ENCODE measurements around the gene ABCB11.

ABCB11 gene

GRCh38 chr2:168961450-168962229 lies 69.5 kb downstream of the ABCB11 start:
- Histone ChIP-seq H3K9me3 (ENCODE audit: insufficient read depth, low read length) (no peaks in the 10 kb centered on the region), H2AFZ (ENCODE audit: low read depth, low read length) (0 out of 2 replicates have a peak overlapping the region, but pooled peaks have one; percentile 35), H3K36me3 (replicated peaks; ENCODE audit: low read depth, low read length) (no peaks in the 10 kb centered on the region), H3K4me1 (ENCODE audit: low read length) (peaks cover 7% of the 10 kb centered on the region), H3K27me3 (ENCODE audit: low read depth, low read length) (no peaks in the 10 kb centered on the region), H3K79me2 (ENCODE audit: low read length) (no peaks in the 10 kb centered on the region), H4K20me1 (ENCODE audit: insufficient read depth, low read length) (no peaks in the 10 kb centered on the region), H3K4me2 (ENCODE audit: low read length) (no peak overlapping the region), H3K4me3 (ENCODE audit: low read length) (no peak overlapping the region), H3K9ac (ENCODE audit: low read length) (no peak overlapping the region), H3K27ac (ENCODE audit: low read length) (no peak overlapping the region)
- no peak for TF ChIP-seq EZH2phosphoT487 (IDR thresholded peaks at IDR 0.05; ENCODE audit: low read depth)
- TF ChIP-seq CTCF (IDR thresholded peaks at IDR 0.05; ENCODE audit: low read depth, low read length), result peak; percentile 89

GRCh38 chr2:168956392-168956791 lies 74.7 kb downstream of the ABCB11 start:
- TF ChIP-seq EZH2phosphoT487 (IDR thresholded peaks at IDR 0.05; ENCODE audit: low read depth) (no peak), CTCF (IDR thresholded peaks at IDR 0.05; ENCODE audit: low read depth, low read length) (no peak)
- Histone ChIP-seq H3K4me3 (ENCODE audit: low read length) (no peak overlapping the region), H3K27ac (ENCODE audit: low read length) (no peak overlapping the region)

GRCh38 chr2:168955321-168955720 lies 75.8 kb downstream of the ABCB11 start:
- no peak overlapping the region for H3K9ac ChIP-seq (ENCODE audit: low read length)
- H2AFZ ChIP-seq (ENCODE audit: low read depth, low read length), result no peak overlapping the region
- no peaks in the 10 kb centered on the region for H3K4me1 ChIP-seq (ENCODE audit: low read length)
- H3K79me2 ChIP-seq (ENCODE audit: low read length), result no peaks in the 10 kb centered on the region
- peaks cover 6% of the 10 kb centered on the region; the same call in 1 of the 2 replicates for H3K9me3 ChIP-seq (ENCODE audit: insufficient read depth, low read length)
- H3K27me3 ChIP-seq (ENCODE audit: low read depth, low read length), result no peaks in the 10 kb centered on the region
- H4K20me1 ChIP-seq (ENCODE audit: insufficient read depth, low read length), result no peaks in the 10 kb centered on the region
- H3K27ac ChIP-seq (ENCODE audit: low read length), result no peak overlapping the region
- H3K4me3 ChIP-seq (ENCODE audit: low read length), result no peak overlapping the region
- no peak for TF ChIP-seq CTCF (IDR thresholded peaks at IDR 0.05; ENCODE audit: low read depth, low read length)
- no peak for TF ChIP-seq EZH2phosphoT487 (IDR thresholded peaks at IDR 0.05; ENCODE audit: low read depth)
- no peak overlapping the region for H3K4me2 ChIP-seq (ENCODE audit: low read length)
- H3K36me3 ChIP-seq (replicated peaks; ENCODE audit: low read depth, low read length), result no peaks in the 10 kb centered on the region

More at GRCh38 chr2:168956392-168956791, 74.7 kb downstream of the ABCB11 start:
- no peak overlapping the region for H2AFZ ChIP-seq (ENCODE audit: low read depth, low read length)
- H3K27me3 ChIP-seq (ENCODE audit: low read depth, low read length), result no peaks in the 10 kb centered on the region
- no peaks in the 10 kb centered on the region for H3K36me3 ChIP-seq (replicated peaks; ENCODE audit: low read depth, low read length)
- H3K4me2 ChIP-seq (ENCODE audit: low read length), result no peak overlapping the region
- no peak overlapping the region for H3K9ac ChIP-seq (ENCODE audit: low read length)
- H4K20me1 ChIP-seq (ENCODE audit: insufficient read depth, low read length), result no peaks in the 10 kb centered on the region
- H3K79me2 ChIP-seq (ENCODE audit: low read length), result no peaks in the 10 kb centered on the region
- H3K9me3 ChIP-seq (ENCODE audit: insufficient read depth, low read length), result peaks cover 6% of the 10 kb centered on the region; the same call in 1 of the 2 replicates
- peaks cover 2% of the 10 kb centered on the region for H3K4me1 ChIP-seq (ENCODE audit: low read length)

- Histone ChIP-seq H2AFZ (ENCODE audit: low read depth, low read length) (no peak overlapping the region), H3K4me3 (ENCODE audit: low read length) (no peak overlapping the region), H3K9me3 (ENCODE audit: insufficient read depth, low read length) (peaks cover 6% of the 10 kb centered on the region; the same call in 1 of the 2 replicates), H3K79me2 (ENCODE audit: low read length) (no peaks in the 10 kb centered on the region), H3K4me2 (ENCODE audit: low read length) (no peak overlapping the region), H3K27ac (ENCODE audit: low read length) (no peak overlapping the region), H4K20me1 (ENCODE audit: insufficient read depth, low read length) (no peaks in the 10 kb centered on the region), H3K27me3 (ENCODE audit: low read depth, low read length) (no peaks in the 10 kb centered on the region), H3K4me1 (ENCODE audit: low read length) (no peaks in the 10 kb centered on the region), H3K36me3 (replicated peaks; ENCODE audit: low read depth, low read length) (no peaks in the 10 kb centered on the region), H3K9ac (ENCODE audit: low read length) (no peak overlapping the region)
- TF ChIP-seq CTCF (IDR thresholded peaks at IDR 0.05; ENCODE audit: low read depth, low read length), result no peak
- no peak for TF ChIP-seq EZH2phosphoT487 (IDR thresholded peaks at IDR 0.05; ENCODE audit: low read depth)
Measured at GRCh38 chr2:168954256-168954655, 76.9 kb downstream of the ABCB11 start.

Measured in OCI-LY3 (cell line).